Prostate gland (tissue), 2 donors: Measurements from ENCODE around the gene EIF2S3. TPM values are rescaled to one million over a fixed set of nuclear protein-coding genes. Genes with fewer than 3 reads are reported as not detected.
"Not testable (repeated sequence)": the region's sequence is repeated elsewhere in the genome, so short reads cannot be mapped to it uniquely, and the experiment has no call there.

ENCODE experiments used
- DNase-seq: peaks from one replicate; pipeline ENCODE4 v3.0.0-alpha.2; 2019; ENCODE audit warnings: low spot score
- H3K27ac ChIP-seq, 2 donors: fragments of 200-600 bp; sonication (generic); 2 replicates each; pipeline ENCODE4 v1.5.1; 2017 to 2019
- H3K27me3 ChIP-seq: fragments of 200-600 bp; sonication (generic); replicated peaks from 2 replicates; pipeline ENCODE4 v1.5.1; 2019; ENCODE audit not compliant: insufficient read depth
- H3K36me3 ChIP-seq, 2 donors: fragments of 200-600 bp; sonication (generic); 1 replicate in 1 of 2; 2 replicates in 1 of 2; pipeline versions ENCODE4 v1.5.1 to v1.8.1; 2017 to 2019
- H3K4me1 ChIP-seq: fragments of 200-600 bp; sonication (generic); replicated peaks from 2 replicates; pipeline ENCODE4 v1.5.1; 2019
- H3K4me3 ChIP-seq, 2 donors: fragments of 200-600 bp; sonication (generic); 2 replicates each; pipeline ENCODE4 v1.5.1; 2017 to 2019
- H3K9me3 ChIP-seq: fragments of 200-600 bp; sonication (generic); 2 replicates; pipeline ENCODE4 v1.5.1; 2017
- CTCF ChIP-seq, 4 experiments: fragments of 200-600 bp in 2 of 4; fragments of 450-650 bp in 2 of 4; sonication (generic) in 2 of 4; IDR thresholded peaks; 1 replicate in 3 of 4; 2 replicates in 1 of 4; pipeline ENCODE4 v1.5.1; 2016 to 2019; ENCODE audit warnings: antibody characterized with exemption in 4 of 4, mild to moderate bottlenecking in 2 of 4, moderate library complexity in 2 of 4
- POLR2A ChIP-seq: fragments of 450-650 bp; IDR thresholded peaks from one replicate; pipeline ENCODE4 v1.6.1; 2016; ENCODE audit warnings: antibody characterized with exemption, mild to moderate bottlenecking
- POLR2AphosphoS5 ChIP-seq: sonication (generic); formaldehyde crosslinking; IDR thresholded peaks from one replicate; pipeline ENCODE4 v1.6.1; 2017; ENCODE audit warnings: antibody characterized with exemption
- WGBS: methylation state at CpG from one replicate; pipeline ENCODE4 v1.1.5; 2018; 5-methylcytosine and 5-hydroxymethylcytosine counted together
- intact Hi-C: fragments of 100-400 bp; cut with DNase I; formaldehyde crosslinking; loops from one replicate; pipeline ENCODE4 v1.14.2; 2022
- total RNA-seq, 2 donors: library from RNA; depleted of rRNA; stranded (reverse); fragments of >200 nt; gene quantifications; one replicate each; pipeline ENCODE4 v1.1.0, GENCODE V29; 2016

Gene EIF2S3
- total RNA-seq, 2 donors from 2014 or later: 102 to 110 TPM

- intact Hi-C loops: no loop called here
- Histone ChIP-seq H3K9me3 (no peaks in the 10 kb centered on the region), H3K27ac (no peak overlapping the region), H3K27me3 (no peaks in the 10 kb centered on the region), H3K4me1 (no peaks in the 10 kb centered on the region), H3K36me3 (no peaks in the 10 kb centered on the region), H3K4me3 (no peak overlapping the region)
- no peak for DNase-seq
- TF ChIP-seq POLR2A (no peak), POLR2AphosphoS5 (no peak), CTCF (IDR thresholded peaks at IDR 0.05) (no peak)
- WGBS: 81% methylated on average over 4 of the region's 4 CpGs
Observed at GRCh38 chrX:24037729-24038128, 17.0 kb upstream of the EIF2S3 start.

- H3K27ac ChIP-seq, H3K4me1 ChIP-seq, H3K27me3 ChIP-seq, DNase-seq, intact Hi-C loops, H3K36me3 ChIP-seq, H3K9me3 ChIP-seq, H3K4me3 ChIP-seq: not testable (repeated sequence)
Observed at GRCh38 chrX:24046060-24046459, 8.7 kb upstream of the EIF2S3 start.

- DNase-seq, H3K9me3 ChIP-seq, H3K4me3 ChIP-seq, H3K4me1 ChIP-seq, H3K27ac ChIP-seq, H3K27me3 ChIP-seq, H3K36me3 ChIP-seq: not testable (repeated sequence)
- intact Hi-C loops: loop anchor here (10.0 kb wide), 1 partner anchor 145 kb away; the partner anchor contains the start of genes APOO and CXorf58
- WGBS: 100% methylated on average over 6 of the region's 24 CpGs
Observed at GRCh38 chrX:24049643-24050042, 5.1 kb upstream of the EIF2S3 start.

GRCh38 chrX:24050522-24051318 lies 4.0 kb upstream of the EIF2S3 start:
- not testable (repeated sequence) for H3K4me1 ChIP-seq, H3K27ac ChIP-seq, H3K9me3 ChIP-seq, H3K4me3 ChIP-seq, H3K27me3 ChIP-seq, H3K36me3 ChIP-seq
- 61% methylated on average over 24 of the region's 26 CpGs for WGBS
- intact Hi-C loops: loop anchor here (10.0 kb wide), 1 partner anchor 146 kb away; the partner anchor contains the start of genes APOO and CXorf58
- DNase-seq: peak; percentile 5

- Histone ChIP-seq H3K27ac (peak overlapping the region; percentile 86 to 89), H3K4me3 (peak overlapping the region; percentile 56 to 60), H3K4me1 (no peaks in the 10 kb centered on the region), H3K9me3 (no peaks in the 10 kb centered on the region), H3K27me3 (no peaks in the 10 kb centered on the region), H3K36me3 (no peaks in the 10 kb centered on the region)
- WGBS: 2% methylated on average over 12 of the region's 14 CpGs
- intact Hi-C loops: loop anchor here (10.0 kb wide), 1 partner anchor 150 kb away; the partner anchor contains the start of genes APOO and CXorf58
- no peak for DNase-seq
- TF ChIP-seq POLR2AphosphoS5 (no peak), CTCF (IDR thresholded peaks at IDR 0.05) (no peak), POLR2A (no peak)
Observed at GRCh38 chrX:24055043-24055356, 244 bp downstream of the EIF2S3 start.

- no peak for DNase-seq
- Histone ChIP-seq H3K9me3 (no peaks in the 10 kb centered on the region), H3K27me3 (no peaks in the 10 kb centered on the region), H3K27ac (no peak overlapping the region), H3K36me3 (no peaks in the 10 kb centered on the region), H3K4me3 (no peak overlapping the region), H3K4me1 (no peaks in the 10 kb centered on the region)
- 84% methylated on average over 6 of the region's 6 CpGs for WGBS
- intact Hi-C loops: no loop called here
- no peak for TF ChIP-seq POLR2A
Observed at GRCh38 chrX:24063488-24063887, 8.7 kb downstream of the EIF2S3 start.

- intact Hi-C loops: no loop called here
- Histone ChIP-seq H3K27me3 (no peaks in the 10 kb centered on the region), H3K4me3 (no peak overlapping the region), H3K36me3 (no peaks in the 10 kb centered on the region), H3K27ac (no peak overlapping the region), H3K4me1 (no peaks in the 10 kb centered on the region), H3K9me3 (no peaks in the 10 kb centered on the region)
- TF ChIP-seq POLR2AphosphoS5: no peak
- no peak for TF ChIP-seq POLR2A
- TF ChIP-seq CTCF (IDR thresholded peaks at IDR 0.05): no peak
- WGBS: 92% methylated on average over 9 of the region's 9 CpGs
- no peak for DNase-seq
Observed at GRCh38 chrX:24069877-24070276, 15.1 kb downstream of the EIF2S3 start.
